ENCODE measurements around the gene ZNF792. TPM values are rescaled to one million over a fixed set of nuclear protein-coding genes. Genes with fewer than 3 reads are reported as not detected.

ZNF792 gene
- total RNA-seq (1 to 10 TPM; 2.0 to 5.9 (median 4.0) TPM), polyA plus RNA-seq (1 to 10 TPM; 1.6 to 1.7 TPM)
- long read RNA-seq, donor 1, transcript ZNF792-201 (4 exons, 3,888 nt): major isoform, 8 of 8 reads
- long read RNA-seq, donor 1, partial matches to known transcripts: 0 of 8 reads
- long read RNA-seq, donor 1, other reads (novel, unspliced or antisense): 0 of 8 reads
- long read RNA-seq, donor 2, transcript ZNF792-201 (4 exons, 3,888 nt): major isoform, 10 of 12 reads
- long read RNA-seq, donor 2, partial matches to known transcripts: 0 of 12 reads
- long read RNA-seq, donor 2, other reads (novel, unspliced or antisense): 2 of 12 reads
- long read RNA-seq, donor 3, transcript ZNF792-201 (4 exons, 3,888 nt): major isoform, 6 of 8 reads
- long read RNA-seq, donor 3, partial matches to known transcripts: 2 of 8 reads
- long read RNA-seq, donor 3, other reads (novel, unspliced or antisense): 0 of 8 reads

GRCh38 chr19:34963573-34964406 lies at the start of gene ZNF792:
TSS of gene ZNF792 (minus strand) at chr19:34964229. CDS start at chr19:34963662, 567 bp downstream.
- DNase-seq (peak; percentile 64 to 76), ATAC-seq (peak; percentile 76 to 87 (median 84))
- 0 to 1% methylated on average over 75 to 78 of the region's 78 CpGs for WGBS, 2 donors
- Histone ChIP-seq H3K36me3 (peaks cover 9 to 34% (median 25%) of the 10 kb centered on the region in 9 donors), H3K27ac (peak within 1 kb of the TSS; percentile 38 to 94 (median 89)), H3K4me1 (peaks cover 0 to 21% (median 17%) of the 10 kb centered on the region in 9 donors), H3K4me3 (peak within 1 kb of the TSS; percentile 74 to 100 (median 93)), H3K27me3 (no peaks in the 10 kb centered on the region), H3K9me3 (peaks cover 0 to 55% (median 28%) of the 10 kb centered on the region in 11 donors)
- peak in 1 of 9 donors; percentile 2 for TF ChIP-seq CTCF (IDR thresholded peaks at IDR 0.05)
- intact Hi-C loops (cut with DNase I): loop anchor here in 1 of 10 donors (5.0 kb wide), 2 partner anchors 36 to 126 kb away; partner anchors contain the start of gene ZNF30

GRCh38 chr19:35013041-35013819 lies 49.2 kb upstream of the ZNF792 start:
- WGBS, 2 donors: 55% methylated on average over 32 of the region's 32 CpGs
- Histone ChIP-seq H3K36me3 (peaks cover 0 to 91% (median 44%) of the 10 kb centered on the region in 9 donors), H3K4me3 (no peak overlapping the region), H3K4me1 (peaks cover 2 to 63% (median 25%) of the 10 kb centered on the region in 9 donors), H3K27ac (peak overlapping the region in 5 of 10 donors; percentile 25 to 73 (median 66)), H3K9me3 (no peaks in the 10 kb centered on the region), H3K27me3 (no peaks in the 10 kb centered on the region)
- peak; percentile 68 to 79 (median 72) for ATAC-seq
- intact Hi-C loops (cut with DNase I): loop anchor here (1.0 to 5.0 kb wide), 3 partner anchors 40 to 41 kb away; no protein-coding TSS in a partner anchor
- peak; percentile 86 to 99 (median 97) for TF ChIP-seq CTCF (IDR thresholded peaks at IDR 0.05)
- peak; percentile 78 to 81 for DNase-seq

GRCh38 chr19:35011737-35012682 lies 48.0 kb upstream of the ZNF792 start:
- intact Hi-C loops (cut with DNase I): loop anchor here in 3 of 10 donors (2.0 to 5.0 kb wide), 2 partner anchors 39 to 40 kb away; no protein-coding TSS in a partner anchor
- Histone ChIP-seq H3K4me1 (peaks cover 2 to 74% (median 34%) of the 10 kb centered on the region in 9 donors), H3K9me3 (no peaks in the 10 kb centered on the region), H3K27me3 (no peaks in the 10 kb centered on the region), H3K36me3 (peaks cover 0 to 81% (median 39%) of the 10 kb centered on the region in 9 donors), H3K4me3 (no peak overlapping the region), H3K27ac (peak overlapping the region in 6 of 10 donors; percentile 25 to 73 (median 64))
- TF ChIP-seq CTCF (IDR thresholded peaks at IDR 0.05): no peak
- no peak for ATAC-seq
- 76 to 82% methylated on average over 18 of the region's 18 CpGs for WGBS, 2 donors
- no peak for DNase-seq

Measured in heart right ventricle (tissue), 16 donors.